ENCODE data around the gene SH3RF3.

Gene SH3RF3

GRCh38 chr2:109479804-109480203, 350.8 kb downstream of the SH3RF3 start:
- TF ChIP-seq CTCF (IDR thresholded peaks at IDR 0.05; ENCODE audit: control insufficient read depth, extremely low read depth, insufficient read depth), result no peak
- DNase-seq (ENCODE audit: low read depth), result no peak
- no peak overlapping the region for H3K4me3 ChIP-seq (ENCODE audit: low read depth, low read length)

GRCh38 chr2:109480486-109481195, 351.6 kb downstream of the SH3RF3 start:
- TF ChIP-seq CTCF (IDR thresholded peaks at IDR 0.05; ENCODE audit: control insufficient read depth, extremely low read depth, insufficient read depth), result no peak
- no peak overlapping the region for H3K4me3 ChIP-seq (ENCODE audit: low read depth, low read length)
- DNase-seq (ENCODE audit: low read depth), result no peak

- peak; percentile 95 for DNase-seq (ENCODE audit: low read depth)
- H3K4me3 ChIP-seq (ENCODE audit: low read depth, low read length), result no peak overlapping the region
- 0 out of 2 replicates have a peak, but pooled peaks have one; percentile 6 for TF ChIP-seq CTCF (IDR thresholded peaks at IDR 0.05; ENCODE audit: control insufficient read depth, extremely low read depth, insufficient read depth)
Measured at GRCh38 chr2:109481196-109481555, 352.2 kb downstream of the SH3RF3 start.

GRCh38 chr2:109481599-109481998, 352.6 kb downstream of the SH3RF3 start:
- TF ChIP-seq CTCF (IDR thresholded peaks at IDR 0.05; ENCODE audit: control insufficient read depth, extremely low read depth, insufficient read depth), result no peak
- DNase-seq (ENCODE audit: low read depth), result no peak

GRCh38 chr2:109482361-109482861, 353.4 kb downstream of the SH3RF3 start:
- no peak for DNase-seq (ENCODE audit: low read depth)
- no peak for TF ChIP-seq CTCF (IDR thresholded peaks at IDR 0.05; ENCODE audit: control insufficient read depth, extremely low read depth, insufficient read depth)
- H3K4me3 ChIP-seq (ENCODE audit: low read depth, low read length), result no peak overlapping the region

More at GRCh38 chr2:109481599-109481998, 352.6 kb downstream of the SH3RF3 start:
- H3K4me3 ChIP-seq (ENCODE audit: low read depth, low read length), result no peak overlapping the region

GRCh38 chr2:109486711-109487535, 357.9 kb downstream of the SH3RF3 start:
- no peak for DNase-seq (ENCODE audit: low read depth)
- no peak for TF ChIP-seq CTCF (IDR thresholded peaks at IDR 0.05; ENCODE audit: control insufficient read depth, extremely low read depth, insufficient read depth)
- H3K4me3 ChIP-seq (ENCODE audit: low read depth, low read length), result no peak overlapping the region
